Suprapubic skin (tissue), 4 donors: ENCODE measurements around the gene EPHA6. TPM values are rescaled to one million over a fixed set of nuclear protein-coding genes. Genes with fewer than 3 reads are reported as not detected.

Experiments
- DNase-seq, 2 donors: peaks; one replicate each; pipeline ENCODE4 v3.0.0-alpha.2; 2019; ENCODE audit warnings: low spot score in 2 of 2
- H3K27ac ChIP-seq: fragments of 200-600 bp; sonication (generic); one replicate; pipeline ENCODE4 v1.5.1; 2019
- H3K27me3 ChIP-seq: fragments of 200-600 bp; sonication (generic); one replicate; pipeline ENCODE4 v1.5.1; 2019
- H3K36me3 ChIP-seq: fragments of 200-600 bp; sonication (generic); one replicate; pipeline ENCODE4 v1.5.1; 2019
- H3K4me1 ChIP-seq: fragments of 200-600 bp; sonication (generic); one replicate; pipeline ENCODE4 v1.5.1; 2019
- H3K4me3 ChIP-seq: fragments of 200-600 bp; sonication (generic); one replicate; pipeline ENCODE4 v1.5.1; 2019; ENCODE audit warnings: mild to moderate bottlenecking
- H3K9me3 ChIP-seq: fragments of 200-600 bp; sonication (generic); one replicate; pipeline ENCODE4 v1.5.1; 2019
- CTCF ChIP-seq, 2 donors: fragments of 200-600 bp in 1 of 2; fragments of 450-650 bp in 1 of 2; sonication (generic) in 1 of 2; IDR thresholded peaks; one replicate each; pipeline ENCODE4 v1.5.1; 2016 to 2019; ENCODE audit warnings: antibody characterized with exemption in 2 of 2, mild to moderate bottlenecking in 1 of 2, moderate library complexity in 1 of 2
- EP300 ChIP-seq: sonication (generic); formaldehyde crosslinking; IDR thresholded peaks from one replicate; pipeline ENCODE4 v1.6.1; 2017; ENCODE audit warnings: antibody characterized with exemption
- POLR2A ChIP-seq, 2 donors: fragments of 450-650 bp; IDR thresholded peaks; one replicate each; pipeline ENCODE4 v1.6.1; 2017; ENCODE audit warnings: antibody characterized with exemption in 2 of 2, mild to moderate bottlenecking in 2 of 2, moderate library complexity in 2 of 2
- POLR2AphosphoS5 ChIP-seq, 3 donors: sonication (generic); formaldehyde crosslinking; IDR thresholded peaks; one replicate each; pipeline ENCODE4 v1.6.1; 2017; ENCODE audit warnings: antibody characterized with exemption in 3 of 3
- WGBS: methylation state at CpG from one replicate; pipeline ENCODE4 v1.1.5; 2018; 5-methylcytosine and 5-hydroxymethylcytosine counted together
- total RNA-seq, 4 donors: library from RNA; depleted of rRNA; stranded (reverse); fragments of >200 nt; gene quantifications; one replicate each; pipeline ENCODE4 v1.1.0, GENCODE V29; 2016

EPHA6 gene
- total RNA-seq, 4 donors from 2014 or later = not detected

- no peak overlapping the region for H3K27ac ChIP-seq
- no peaks in the 10 kb centered on the region for H3K4me1 ChIP-seq
- no peaks in the 10 kb centered on the region for H3K36me3 ChIP-seq
- 40% methylated on average over 1 of the region's 1 CpG for WGBS
- no peak overlapping the region for H3K4me3 ChIP-seq
- TF ChIP-seq POLR2AphosphoS5 (IDR thresholded peaks at IDR 0.05) (no peak), POLR2A (IDR thresholded peaks at IDR 0.05) (no peak), CTCF (IDR thresholded peaks at IDR 0.05) (no peak), EP300 (no peak)
- DNase-seq = no peak
- no peaks in the 10 kb centered on the region for H3K27me3 ChIP-seq
- no peaks in the 10 kb centered on the region for H3K9me3 ChIP-seq
Observed at GRCh38 chr3:97347780-97348179, 533.4 kb downstream of the EPHA6 start.

GRCh38 chr3:97350971-97351370 lies 536.6 kb downstream of the EPHA6 start:
- 56% methylated on average over 3 of the region's 3 CpGs for WGBS
- Histone ChIP-seq H3K9me3 (peaks cover 4% of the 10 kb centered on the region), H3K27ac (no peak overlapping the region), H3K4me1 (no peaks in the 10 kb centered on the region), H3K4me3 (no peak overlapping the region), H3K36me3 (no peaks in the 10 kb centered on the region), H3K27me3 (no peaks in the 10 kb centered on the region)
- no peak for DNase-seq
- TF ChIP-seq EP300 = no peak
- no peak for TF ChIP-seq CTCF (IDR thresholded peaks at IDR 0.05)
- no peak for TF ChIP-seq POLR2A (IDR thresholded peaks at IDR 0.05)
- no peak for TF ChIP-seq POLR2AphosphoS5 (IDR thresholded peaks at IDR 0.05)

GRCh38 chr3:97353176-97353575 lies 538.8 kb downstream of the EPHA6 start:
- WGBS = 87% methylated on average over 2 of the region's 2 CpGs
- Histone ChIP-seq H3K27ac (no peak overlapping the region), H3K27me3 (no peaks in the 10 kb centered on the region), H3K36me3 (no peaks in the 10 kb centered on the region), H3K4me1 (no peaks in the 10 kb centered on the region), H3K9me3 (peaks cover 4% of the 10 kb centered on the region), H3K4me3 (no peak overlapping the region)
- DNase-seq = no peak
- TF ChIP-seq POLR2A (IDR thresholded peaks at IDR 0.05) = no peak
- no peak for TF ChIP-seq EP300
- no peak for TF ChIP-seq POLR2AphosphoS5 (IDR thresholded peaks at IDR 0.05)
- no peak for TF ChIP-seq CTCF (IDR thresholded peaks at IDR 0.05)

DNA sequence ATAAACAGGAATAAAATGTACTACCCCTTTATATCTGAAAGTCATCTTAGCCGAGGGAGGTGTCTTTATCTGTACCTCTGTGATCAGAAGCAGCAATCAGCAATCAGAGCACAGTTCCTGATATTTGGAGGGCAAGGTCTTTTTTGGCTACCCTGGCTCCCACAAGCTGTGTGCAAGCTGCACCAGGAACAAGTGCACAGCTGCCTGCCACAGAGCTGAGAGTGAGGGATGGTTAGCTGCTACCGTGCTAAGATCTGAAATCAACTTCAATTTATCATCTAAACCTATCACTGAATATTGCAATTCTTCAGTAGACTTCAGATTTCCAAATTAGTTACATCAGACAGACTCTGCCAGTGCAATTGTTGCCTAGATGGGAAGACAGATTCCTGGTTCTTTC lies 545.6 kb downstream of the EPHA6 start:
- Histone ChIP-seq H3K27ac (no peak overlapping the region), H3K4me3 (no peak overlapping the region), H3K27me3 (no peaks in the 10 kb centered on the region), H3K4me1 (no peaks in the 10 kb centered on the region), H3K36me3 (no peaks in the 10 kb centered on the region), H3K9me3 (no peaks in the 10 kb centered on the region)
- DNase-seq = no peak
- TF ChIP-seq POLR2A (IDR thresholded peaks at IDR 0.05) (no peak), CTCF (IDR thresholded peaks at IDR 0.05) (no peak), POLR2AphosphoS5 (IDR thresholded peaks at IDR 0.05) (no peak), EP300 (no peak)
- 59% methylated on average over 2 of the region's 2 CpGs for WGBS

- Histone ChIP-seq H3K36me3 (no peaks in the 10 kb centered on the region), H3K4me3 (no peak overlapping the region), H3K4me1 (no peaks in the 10 kb centered on the region), H3K9me3 (no peaks in the 10 kb centered on the region), H3K27me3 (no peaks in the 10 kb centered on the region), H3K27ac (no peak overlapping the region)
- 81% methylated on average over 3 of the region's 3 CpGs for WGBS
- TF ChIP-seq POLR2A (IDR thresholded peaks at IDR 0.05) = no peak
- no peak for DNase-seq
Observed at GRCh38 chr3:97360804-97361203, 546.4 kb downstream of the EPHA6 start.

DNA sequence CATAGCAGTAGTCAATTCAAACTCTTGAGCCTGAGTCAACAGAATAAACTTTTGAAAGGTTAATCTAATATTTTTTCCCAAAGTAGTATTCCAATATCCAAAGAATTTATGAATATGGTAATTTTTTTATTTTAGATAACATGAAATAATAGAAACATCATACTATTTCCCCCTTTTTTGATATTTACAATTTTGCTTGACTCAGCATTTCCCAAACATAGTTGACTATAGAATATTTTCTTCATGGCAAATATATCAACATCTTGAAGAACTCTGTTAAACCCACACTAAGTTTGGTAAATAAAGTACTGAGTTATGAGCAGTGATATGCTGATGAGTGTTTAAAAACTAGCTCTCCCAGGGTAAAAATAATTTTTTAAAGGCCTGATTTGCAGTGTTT lies 570.2 kb downstream of the EPHA6 start:
- TF ChIP-seq CTCF (IDR thresholded peaks at IDR 0.05) (no peak), POLR2AphosphoS5 (IDR thresholded peaks at IDR 0.05) (no peak), EP300 (no peak), POLR2A (IDR thresholded peaks at IDR 0.05) (no peak)
- Histone ChIP-seq H3K9me3 (no peaks in the 10 kb centered on the region), H3K27ac (no peak overlapping the region), H3K27me3 (no peaks in the 10 kb centered on the region), H3K4me3 (no peak overlapping the region), H3K36me3 (no peaks in the 10 kb centered on the region), H3K4me1 (no peaks in the 10 kb centered on the region)
- DNase-seq = no peak
